ENCODE data around the gene FSCN2. TPM values are rescaled to one million over a fixed set of nuclear protein-coding genes. Genes with fewer than 3 reads are reported as not detected.
A peak's percentile ranks its signal among the peaks of the same experiment; 100 is the strongest.

Gene FSCN2
- total RNA-seq, 2 donors from 2014 or later, result 7.0 to 13.5 TPM

- DNase-seq (peak in 2 of 4 donors; percentile 25 to 44), ATAC-seq (no peak)
- no peak for TF ChIP-seq CTCF (IDR thresholded peaks at IDR 0.05)
- TF ChIP-seq POLR2A (IDR thresholded peaks at IDR 0.05), result no peak
- intact Hi-C loops (cut with DNase I), result no loop called here
- peak overlapping the region; percentile 26 to 86 (median 72) for H3K27ac ChIP-seq
- no peaks in the 10 kb centered on the region for H3K27me3 ChIP-seq
- peaks cover 35% of the 10 kb centered on the region for H3K4me1 ChIP-seq
- H3K4me3 ChIP-seq, result no peak overlapping the region
- peaks cover 2 to 6% of the 10 kb centered on the region in 2 donors for H3K36me3 ChIP-seq (replicated peaks in 1 of 2; ENCODE audit: insufficient read depth in 1 of 2, low read depth in 2 of 2)
- 26 to 38% methylated on average over 23 to 24 of the region's 24 CpGs for WGBS, 2 donors
- H3K9me3 ChIP-seq, result no peaks in the 10 kb centered on the region
These were observed 25.5 kb downstream of the FSCN2 start for GRCh38 chr17:81553616-81554181.

- DNase-seq (no peak), ATAC-seq (no peak)
- Histone ChIP-seq H3K9me3 (no peaks in the 10 kb centered on the region), H3K27me3 (no peaks in the 10 kb centered on the region), H3K4me3 (no peak overlapping the region), H3K27ac (no peak overlapping the region), H3K36me3 (replicated peaks in 1 of 2; ENCODE audit: insufficient read depth in 1 of 2, low read depth in 2 of 2) (peaks cover 8% of the 10 kb centered on the region in 2 donors), H3K4me1 (peaks cover 19% of the 10 kb centered on the region)
- intact Hi-C loops (cut with DNase I), result loop anchor here (5.0 kb wide), 1 partner anchor 41 kb away; no protein-coding TSS in a partner anchor
- TF ChIP-seq CTCF (IDR thresholded peaks at IDR 0.05), result no peak
- no peak for TF ChIP-seq POLR2A (IDR thresholded peaks at IDR 0.05)
- 84 to 95% methylated on average over 6 to 9 of the region's 9 CpGs for WGBS, 2 donors
These were observed 28.1 kb downstream of the FSCN2 start for GRCh38 chr17:81556175-81556691.

GRCh38 chr17:81556863-81557262 is 28.7 kb downstream of the FSCN2 start:
- Histone ChIP-seq H3K9me3 (no peaks in the 10 kb centered on the region), H3K27me3 (no peaks in the 10 kb centered on the region), H3K4me1 (peaks cover 15% of the 10 kb centered on the region), H3K27ac (no peak overlapping the region), H3K36me3 (replicated peaks in 1 of 2; ENCODE audit: insufficient read depth in 1 of 2, low read depth in 2 of 2) (peaks cover 8% of the 10 kb centered on the region in 2 donors), H3K4me3 (no peak overlapping the region)
- ATAC-seq, result no peak
- WGBS, 2 donors, result 88 to 100% methylated on average over 1 to 6 of the region's 6 CpGs
- TF ChIP-seq CTCF (IDR thresholded peaks at IDR 0.05) (no peak), POLR2A (IDR thresholded peaks at IDR 0.05) (no peak)
- intact Hi-C loops (cut with DNase I), result loop anchor here (5.0 kb wide), 1 partner anchor 40 kb away; no protein-coding TSS in a partner anchor
- DNase-seq, result no peak

- Histone ChIP-seq H3K4me3 (no peak overlapping the region), H3K27ac (no peak overlapping the region), H3K36me3 (replicated peaks in 1 of 2; ENCODE audit: insufficient read depth in 1 of 2, low read depth in 2 of 2) (peaks cover 8% of the 10 kb centered on the region in 2 donors), H3K27me3 (no peaks in the 10 kb centered on the region), H3K9me3 (no peaks in the 10 kb centered on the region), H3K4me1 (peaks cover 15% of the 10 kb centered on the region)
- intact Hi-C loops (cut with DNase I), result loop anchor here (5.0 kb wide), 1 partner anchor 40 kb away; no protein-coding TSS in a partner anchor
- TF ChIP-seq POLR2A (IDR thresholded peaks at IDR 0.05) (no peak), CTCF (IDR thresholded peaks at IDR 0.05) (no peak)
- 82 to 83% methylated on average over 12 to 21 of the region's 21 CpGs for WGBS, 2 donors
- ATAC-seq (no peak), DNase-seq (no peak)
These were observed 29.3 kb downstream of the FSCN2 start for GRCh38 chr17:81557276-81558114.

Measured in body of pancreas (tissue), 4 donors.